Effector CD4-positive, alpha-beta T cell (primary cell): Measurements from ENCODE around the gene DNMT3L.
"Not testable (repeated sequence)": the region's sequence is repeated elsewhere in the genome, so short reads cannot be mapped to it uniquely, and the experiment has no call there.

Experiments
- DNase-seq: peaks from one replicate; pipeline ENCODE4 v3.0.0-alpha.2; 2020

DNMT3L gene

DNA sequence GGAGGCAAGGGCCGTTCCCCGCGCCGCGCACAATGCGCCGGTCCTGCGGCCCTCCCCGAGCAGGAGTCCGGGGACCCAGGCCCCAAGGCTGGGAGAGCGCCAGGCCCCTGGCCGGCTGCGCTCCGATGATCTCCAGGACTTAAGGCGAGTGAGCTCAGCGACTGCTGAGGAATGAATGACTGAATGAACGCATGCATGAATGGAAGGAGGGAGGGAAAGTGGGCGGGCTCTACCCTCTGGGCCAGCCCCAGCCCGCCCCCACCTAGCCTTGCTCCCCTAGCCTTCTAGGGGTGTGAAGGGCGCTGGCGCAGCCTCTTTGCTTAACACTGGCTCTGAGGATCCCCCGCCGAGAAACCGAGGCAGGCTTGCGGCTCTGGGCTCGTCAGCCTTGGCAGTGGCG lies 20.4 kb downstream of the DNMT3L start:
- not testable (repeated sequence) for DNase-seq

DNA sequence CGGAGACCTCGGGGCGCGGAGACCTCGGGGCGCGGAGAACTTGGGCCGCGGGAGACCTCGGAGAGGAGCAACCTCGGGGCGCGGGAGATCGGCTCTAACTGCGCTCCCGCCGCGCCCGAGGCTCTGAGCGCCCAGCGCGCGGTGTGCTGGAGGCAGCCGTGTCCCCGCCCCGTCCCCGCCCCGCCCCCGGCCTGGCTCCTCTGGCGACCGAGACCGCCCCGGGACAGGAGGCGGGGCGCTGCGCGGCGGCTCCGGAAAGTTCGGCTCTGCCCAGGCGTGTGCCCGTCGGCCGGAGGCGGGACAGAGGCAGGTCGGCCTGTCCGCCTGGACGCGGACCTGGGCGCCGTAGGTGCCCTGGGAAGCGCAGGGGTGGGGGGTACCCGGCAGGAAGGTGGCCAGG lies 20.9 kb downstream of the DNMT3L start, which contains the start of gene ICOSLG:
TSS of gene ICOSLG (minus strand) at position 102 of the 400 bp plus-strand sequence. CDS start 126 bp downstream, outside the sequence.
- DNase-seq = not testable (repeated sequence)

DNA sequence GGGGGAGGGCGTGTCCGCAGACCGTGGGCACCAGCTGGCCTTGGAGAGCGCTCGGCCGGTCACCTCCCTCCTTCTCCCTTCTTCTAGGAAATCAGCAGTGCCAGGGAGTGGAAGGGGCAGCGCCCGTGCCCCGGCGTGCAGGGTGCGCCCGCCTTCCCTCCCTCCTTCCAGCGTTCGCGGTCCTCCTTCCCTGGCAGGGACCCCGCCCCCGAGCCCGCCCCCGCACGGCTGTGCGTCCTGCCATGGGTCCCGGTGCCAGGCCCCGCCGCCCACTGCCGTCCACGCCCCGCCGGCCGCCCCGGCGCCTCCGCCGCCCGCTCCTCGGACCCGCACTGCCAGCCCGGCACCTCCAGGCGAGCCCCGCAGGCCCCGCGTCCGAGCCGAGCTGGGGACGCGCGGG lies 21.3 kb downstream of the DNMT3L start:
- not testable (repeated sequence) for DNase-seq

DNA sequence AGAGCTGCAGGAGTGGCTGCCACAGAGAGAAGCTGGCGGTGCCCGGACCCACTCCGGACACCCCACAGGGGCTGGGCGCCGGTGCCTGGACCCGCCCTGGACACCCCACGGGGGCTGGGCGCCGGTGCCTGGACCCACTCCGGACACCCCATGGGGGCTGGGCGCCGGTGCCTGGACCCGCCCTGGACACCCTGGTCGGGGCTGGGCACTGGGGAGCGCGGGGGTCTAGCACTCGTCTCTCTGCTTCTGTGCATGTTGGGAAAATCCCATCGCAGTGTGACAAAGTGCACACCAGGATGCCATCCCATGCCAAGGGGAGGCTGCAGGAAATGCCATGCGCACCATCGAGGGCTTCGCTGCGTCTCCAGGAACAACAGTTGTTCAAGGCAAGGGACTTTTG lies 32.1 kb downstream of the DNMT3L start:
- DNase-seq = not testable (repeated sequence)

DNA sequence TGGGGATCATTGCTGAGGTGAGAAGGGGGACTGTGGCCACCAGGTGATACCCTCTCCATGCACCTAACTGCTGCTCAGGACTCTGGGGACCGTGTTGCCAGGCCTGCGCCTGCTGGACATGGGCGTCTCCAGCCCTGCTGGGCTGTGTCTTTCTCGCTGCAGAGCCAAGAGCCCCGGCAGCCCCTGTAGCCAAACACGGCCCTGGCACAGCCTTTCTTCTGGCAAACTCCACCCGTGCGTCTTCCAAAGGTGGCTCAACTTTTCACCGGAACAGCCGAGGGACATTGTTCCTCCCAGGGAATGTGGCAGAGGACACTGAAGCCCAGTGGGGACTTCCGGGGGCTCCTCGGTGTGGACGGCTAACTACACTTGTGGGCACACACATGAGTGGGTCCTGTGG lies 33.6 kb downstream of the DNMT3L start:
- DNase-seq = not testable (repeated sequence)

DNA sequence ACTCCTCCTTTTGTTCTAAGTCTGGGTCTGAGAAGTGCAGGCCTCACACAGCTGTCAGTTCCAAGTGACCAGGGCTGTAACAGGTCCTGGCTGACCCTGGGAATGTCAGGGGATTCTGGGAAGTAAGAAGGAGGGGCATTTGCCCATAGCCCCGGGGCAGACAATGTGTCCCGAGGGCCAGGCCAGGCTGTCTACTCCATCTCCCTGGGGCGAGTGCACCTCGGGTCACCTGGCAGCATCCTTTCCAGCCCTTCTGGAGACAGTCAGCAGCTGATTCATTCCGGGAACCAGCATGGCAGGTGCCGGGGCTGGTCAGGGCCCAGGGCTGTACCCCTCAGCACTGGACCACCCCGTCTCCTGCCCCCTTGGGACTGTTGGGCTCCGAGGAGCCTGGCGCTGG lies 34.1 kb downstream of the DNMT3L start:
- not testable (repeated sequence) for DNase-seq

DNA sequence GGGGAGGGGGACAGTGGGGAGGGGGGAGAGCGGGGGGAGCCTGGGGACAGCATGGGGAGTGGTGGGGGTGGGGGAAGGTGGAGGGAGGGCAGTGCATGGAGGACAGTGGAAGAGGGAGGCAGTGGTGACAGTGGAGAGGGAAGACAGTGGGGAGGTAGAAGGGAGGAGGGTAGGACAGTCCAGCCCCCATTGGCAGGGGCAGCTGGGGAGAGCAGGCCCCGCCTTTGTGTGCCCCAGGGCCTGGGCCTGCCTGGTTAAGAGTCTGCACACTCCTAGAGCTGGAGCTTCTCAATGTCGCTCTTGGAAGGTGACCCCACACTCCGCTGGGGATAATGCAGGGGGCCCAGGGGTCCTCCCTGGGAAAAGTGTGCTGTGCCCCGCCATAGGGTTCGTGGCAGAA lies 36.1 kb downstream of the DNMT3L start:
- DNase-seq = not testable (repeated sequence)

DNA sequence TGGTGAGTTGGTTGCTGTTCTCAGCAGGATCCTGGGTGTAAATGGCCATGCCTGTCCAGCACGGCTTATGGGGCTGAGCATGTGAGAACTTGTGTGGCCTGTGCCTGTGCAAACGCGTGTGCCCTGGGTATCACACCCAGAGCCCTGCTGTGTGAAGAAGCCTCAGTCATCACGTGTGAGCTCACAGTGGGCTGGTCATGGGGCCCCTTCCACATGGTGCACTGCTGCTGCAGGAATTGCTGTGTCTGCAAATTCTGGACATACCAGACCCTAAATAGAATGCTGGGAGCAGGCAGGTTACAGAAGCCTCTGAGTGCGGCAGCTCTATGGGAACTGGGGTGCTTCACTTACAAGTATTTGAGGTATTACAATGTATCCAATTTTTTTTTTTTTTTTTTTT lies 38.4 kb downstream of the DNMT3L start:
- DNase-seq = not testable (repeated sequence)

DNA sequence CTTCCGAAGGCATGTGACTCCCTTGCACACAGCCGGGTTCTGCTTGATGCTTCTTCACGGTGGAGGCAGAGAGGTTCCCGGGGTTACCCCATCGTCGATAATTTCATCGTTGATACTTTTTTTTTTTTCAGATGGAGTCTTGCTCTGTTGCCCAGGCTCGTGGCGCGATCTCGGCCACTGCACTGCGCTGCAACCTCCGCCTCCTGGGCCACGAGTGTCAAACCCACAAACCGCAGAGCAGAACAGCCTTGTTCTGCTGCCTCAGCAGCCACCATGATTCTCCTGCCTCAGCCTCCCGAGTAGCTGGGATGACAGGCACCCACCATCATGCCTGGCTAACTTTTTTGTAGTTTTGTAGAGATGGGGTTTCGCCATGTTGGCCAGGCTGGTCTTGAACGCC lies 41.0 kb downstream of the DNMT3L start:
- DNase-seq = not testable (repeated sequence)

DNA sequence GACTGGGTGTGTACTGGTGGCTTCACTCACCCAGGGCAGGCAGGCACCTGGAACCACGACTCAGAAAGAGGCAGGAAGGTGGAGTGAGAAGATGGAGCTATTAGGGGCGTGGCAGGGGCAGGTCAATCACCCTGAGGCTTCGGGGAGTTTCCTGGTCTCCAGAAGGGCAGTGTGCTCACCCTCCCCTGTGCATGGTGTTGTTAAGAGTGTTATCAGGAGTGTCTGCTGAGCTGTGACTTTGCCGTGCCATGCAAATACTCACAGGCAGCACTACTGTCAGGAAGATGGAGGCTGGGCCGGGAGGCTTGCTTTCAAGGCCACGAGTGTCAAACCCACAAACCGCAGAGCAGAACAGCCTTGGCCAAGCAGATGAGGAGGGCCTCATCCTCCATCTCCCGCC lies 43.2 kb downstream of the DNMT3L start:
- DNase-seq = not testable (repeated sequence)

DNA sequence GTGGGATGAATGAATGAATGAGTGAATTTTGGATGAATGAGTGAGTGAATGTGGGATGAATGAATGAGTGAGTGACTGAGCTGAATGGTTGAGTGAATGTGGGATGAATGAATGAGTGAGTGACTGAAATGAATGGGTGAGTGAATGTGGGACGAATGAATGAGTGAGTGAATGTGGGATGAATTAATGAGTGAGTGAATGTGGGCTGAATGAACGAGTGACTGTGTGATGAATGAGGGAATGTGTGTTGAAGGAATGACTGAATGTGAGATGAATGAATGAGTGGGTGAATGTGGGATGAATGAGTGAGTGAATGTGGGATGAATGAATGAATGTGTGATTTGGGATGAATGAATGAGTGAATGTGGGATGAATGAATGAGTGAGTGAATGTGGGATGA lies 49.7 kb downstream of the DNMT3L start:
- DNase-seq = not testable (repeated sequence)

DNA sequence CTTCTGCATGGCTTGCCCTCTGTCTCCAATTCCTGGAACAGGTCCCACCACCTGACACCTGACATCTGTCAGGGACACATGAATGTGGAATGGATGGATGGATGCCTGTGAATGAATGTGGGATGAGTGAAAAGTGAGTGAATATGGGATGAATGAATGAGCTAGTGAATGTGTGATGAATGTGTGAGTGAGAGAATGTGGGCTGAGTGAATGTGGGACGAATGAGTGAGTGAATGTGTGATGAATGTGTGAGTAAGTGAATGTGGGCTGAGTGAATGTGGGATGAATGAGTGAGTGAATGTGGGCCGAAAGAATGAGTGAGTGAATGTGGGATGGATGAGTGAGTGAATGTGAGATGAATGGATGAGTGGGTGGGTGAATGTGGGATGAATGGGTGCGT lies 50.1 kb downstream of the DNMT3L start:
- not testable (repeated sequence) for DNase-seq

DNA sequence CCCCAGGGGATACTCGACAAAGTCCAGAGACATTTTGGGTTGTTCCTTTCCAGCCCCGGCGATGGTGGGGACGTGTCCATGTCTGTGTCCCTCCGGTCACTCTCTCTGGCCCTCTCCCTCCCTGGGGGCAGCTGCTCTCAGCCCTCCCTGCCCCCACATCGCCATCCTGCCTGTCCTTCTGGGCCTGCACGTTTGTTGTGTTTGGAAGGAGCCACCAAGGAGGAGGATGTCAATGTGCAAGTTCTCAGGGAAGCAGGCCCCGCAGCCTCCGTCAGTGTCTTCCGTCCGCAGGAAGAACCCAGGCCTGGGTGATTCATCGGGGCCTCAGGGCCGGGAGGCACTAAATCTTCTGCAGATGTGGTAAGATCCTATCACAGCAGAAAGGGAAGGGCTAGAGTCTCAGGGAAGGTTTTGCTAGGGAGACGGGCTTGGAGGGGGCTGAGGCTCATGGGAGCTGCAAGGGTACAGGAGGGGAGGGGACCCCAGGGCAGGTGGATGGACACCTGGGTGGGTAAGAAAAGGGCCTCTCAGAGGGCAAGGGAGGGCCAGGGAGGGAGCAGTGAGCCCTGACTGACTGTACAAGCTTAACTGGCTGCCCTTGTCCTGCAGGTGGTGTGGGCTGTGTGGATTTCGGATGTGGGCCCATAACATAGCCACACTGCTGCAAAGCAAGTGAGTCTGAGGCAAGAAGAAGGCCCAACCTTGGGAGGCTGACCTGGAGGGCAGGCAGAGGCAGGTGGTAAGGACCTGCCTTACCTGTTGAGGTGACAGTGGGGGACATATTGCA lies 53.6 kb downstream of the DNMT3L start:
- DNase-seq = not testable (repeated sequence)

DNA sequence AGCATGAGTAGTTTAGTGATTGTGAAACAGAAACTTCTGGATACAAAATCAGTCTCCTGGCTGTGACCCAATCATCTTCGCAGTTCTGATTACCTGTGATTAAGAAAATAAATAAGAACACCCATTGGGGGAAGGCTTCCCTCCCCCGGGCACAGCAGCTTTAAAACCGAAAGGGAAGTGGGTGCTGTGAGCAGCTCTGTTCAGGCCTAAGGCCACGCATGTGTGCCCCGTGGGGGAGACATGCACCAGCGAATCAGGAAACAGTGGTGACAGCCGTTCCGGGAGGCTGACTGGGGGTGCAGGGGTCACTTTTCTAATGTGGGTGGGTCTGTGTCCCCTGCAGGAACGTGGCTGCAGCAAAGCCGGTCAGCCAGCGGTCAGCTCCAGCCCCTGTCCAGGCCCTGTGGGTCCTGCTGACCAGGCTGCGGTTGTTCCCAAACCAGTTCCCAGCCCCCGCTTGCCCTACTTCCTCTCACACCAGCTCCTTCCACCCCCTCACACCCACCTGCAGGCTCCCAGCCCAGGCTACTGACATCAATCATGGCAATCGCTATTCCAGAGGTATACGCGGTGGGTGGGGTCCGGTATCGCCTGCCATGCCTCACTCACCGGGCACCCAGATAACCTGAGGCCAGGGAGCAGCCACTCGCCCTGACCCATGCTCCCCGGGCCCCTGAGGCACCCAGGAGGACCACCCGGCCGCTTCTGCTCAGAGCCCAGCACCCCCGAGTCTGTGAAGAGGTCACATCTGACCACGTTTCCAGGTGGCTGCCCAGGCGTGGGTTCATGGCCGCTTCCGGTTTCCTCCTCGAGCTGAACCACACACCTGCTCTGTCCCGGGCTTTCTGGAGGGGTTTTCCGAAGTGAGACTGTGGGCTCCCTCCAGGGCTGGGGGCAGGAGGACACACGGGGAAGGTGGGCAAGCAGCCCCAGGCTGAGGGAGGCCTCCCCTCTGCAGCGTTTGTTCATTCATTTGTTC lies 54.7 kb downstream of the DNMT3L start:
- DNase-seq = not testable (repeated sequence)

DNA sequence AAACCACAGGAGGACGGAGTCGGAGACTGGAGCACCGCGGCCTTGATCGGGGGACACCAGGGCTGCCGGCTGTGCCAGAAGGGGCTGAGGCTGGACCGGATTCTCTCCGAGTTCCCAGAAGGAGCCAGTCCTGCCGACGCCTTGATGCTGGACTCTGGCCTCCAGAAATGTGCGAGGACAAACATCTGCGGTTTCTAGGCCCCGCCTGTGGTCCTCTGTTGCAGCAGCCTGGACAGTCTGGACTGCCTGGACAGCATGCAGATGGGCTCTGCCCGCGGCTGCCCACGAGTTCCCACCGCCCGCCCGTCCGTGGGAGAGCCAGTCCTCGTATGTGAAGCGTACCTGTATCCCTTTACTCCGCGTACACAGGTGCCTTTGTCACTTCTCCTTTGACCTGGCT lies 55.5 kb downstream of the DNMT3L start:
- not testable (repeated sequence) for DNase-seq

DNA sequence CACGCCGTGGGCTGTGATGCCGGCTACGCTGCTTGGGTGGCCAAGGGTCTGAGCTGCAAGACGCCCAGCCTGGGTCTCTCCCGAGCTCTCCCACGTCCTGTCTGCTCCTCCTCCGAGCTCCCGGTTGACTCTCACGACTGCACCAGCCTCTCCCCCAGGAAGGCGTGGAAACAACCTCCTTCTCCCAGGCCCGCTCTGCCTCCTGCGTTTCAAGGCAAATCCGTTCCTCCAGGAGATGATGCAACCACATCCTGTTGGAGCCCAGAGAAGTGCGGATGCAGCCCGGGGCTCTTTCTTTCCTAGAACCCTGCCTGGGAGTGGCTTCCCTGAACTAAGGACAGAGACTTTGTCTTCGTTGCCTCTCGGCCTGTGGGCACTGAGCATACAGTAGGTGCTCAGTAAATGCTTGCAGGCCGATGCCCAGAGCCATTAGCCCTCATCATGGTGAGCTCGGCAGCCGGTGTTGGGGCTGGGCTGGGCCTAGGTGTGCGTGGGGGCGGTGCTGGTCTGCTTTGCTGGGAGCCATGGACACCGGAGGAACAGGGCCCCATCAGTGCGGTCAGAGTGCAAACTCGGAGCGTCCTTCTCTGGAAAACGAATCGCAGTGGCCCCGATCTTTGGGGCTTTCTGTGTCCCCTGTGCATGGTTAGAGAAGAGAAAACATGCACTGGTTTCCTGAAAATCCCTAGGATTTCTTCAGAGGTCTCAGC lies 59.0 kb downstream of the DNMT3L start:
- not testable (repeated sequence) for DNase-seq

DNA sequence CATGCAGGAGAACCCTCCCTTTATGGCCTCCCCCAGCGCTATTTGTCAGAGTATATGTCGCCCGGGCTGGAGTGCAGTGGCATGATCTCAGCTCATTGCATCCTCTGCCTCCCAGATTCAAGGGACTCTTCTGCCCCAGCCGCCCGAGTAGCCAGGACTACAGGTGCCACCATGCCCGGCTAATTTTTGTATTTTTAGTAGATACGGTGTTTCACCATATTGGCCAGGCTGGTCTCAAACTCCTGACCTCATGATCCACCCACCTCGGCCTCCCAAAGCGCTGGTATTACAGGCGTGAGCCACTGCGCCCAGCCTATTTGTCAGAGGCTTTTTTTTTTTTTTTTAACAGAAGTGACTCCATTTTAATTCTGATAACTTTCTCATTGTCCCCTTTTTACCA lies 61.7 kb downstream of the DNMT3L start:
- not testable (repeated sequence) for DNase-seq

DNA sequence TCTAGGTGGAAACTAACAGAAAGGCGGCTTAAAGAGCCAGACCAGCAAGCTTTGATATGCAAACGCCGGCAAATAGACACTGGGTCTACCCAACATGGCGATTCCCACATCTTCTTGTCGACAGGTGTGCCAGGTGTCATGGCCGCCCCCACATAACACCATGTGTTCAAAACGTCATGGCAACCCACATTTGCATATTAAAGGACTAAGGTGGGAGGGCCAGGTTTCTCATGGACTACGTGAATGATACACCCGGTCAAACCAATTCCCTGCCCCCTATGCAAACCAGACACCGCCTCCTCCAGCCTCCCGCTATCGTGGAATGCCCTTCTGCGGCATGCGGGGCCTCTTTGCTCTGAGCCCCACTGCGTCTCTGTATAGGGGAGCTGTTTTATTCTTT lies 62.2 kb downstream of the DNMT3L start:
- no peak for DNase-seq

DNA sequence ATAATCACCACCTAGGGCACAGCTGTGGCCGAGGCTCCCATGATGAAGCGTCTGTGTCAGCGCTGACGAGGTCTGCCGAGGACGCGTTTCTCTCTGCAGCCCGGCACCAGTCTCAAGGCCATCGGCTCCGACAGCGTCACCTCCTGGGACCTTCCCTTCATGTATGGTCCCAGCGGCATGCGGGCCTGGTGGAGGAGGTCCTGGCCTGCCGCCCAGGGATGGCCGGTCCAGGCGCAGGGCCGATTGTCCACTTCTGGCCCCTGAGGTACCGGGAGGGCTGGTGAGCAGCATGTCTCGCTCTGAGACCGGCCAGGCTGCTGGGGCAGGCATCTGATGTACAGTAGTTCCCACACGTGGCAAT lies 64.6 kb downstream of the DNMT3L start:
- not testable (repeated sequence) for DNase-seq
